H9 (cell line): ENCODE data around the gene YY1. TPM values are rescaled to one million over a fixed set of nuclear protein-coding genes. Genes with fewer than 3 reads are reported as not detected.
A peak's percentile ranks its signal among the peaks of the same experiment; 100 is the strongest.

Experiments
- DNase-seq: peaks from one replicate; pipeline ENCODE4 v3.0.0-alpha.2; 2017
- H2AFZ ChIP-seq: one replicate; pipeline ENCODE4 v1.6.1; 2013; ENCODE audit warnings: mild to moderate bottlenecking, low read length, control low read depth, moderate library complexity
- H2AK5ac ChIP-seq: 2 replicates; pipeline ENCODE4 v1.6.1; 2013; ENCODE audit warnings: low read length, control low read depth, mixed read lengths; ENCODE audit not compliant: insufficient read length
- H2BK120ac ChIP-seq: one replicate; pipeline ENCODE4 v1.6.1; 2013; ENCODE audit warnings: low read depth, mild to moderate bottlenecking, low read length, control low read depth, inconsistent platforms; ENCODE audit not compliant: poor library complexity, severe bottlenecking
- H2BK12ac ChIP-seq: 2 replicates; pipeline ENCODE4 v1.6.1; 2013; ENCODE audit warnings: low read length, control low read depth, mixed read lengths, low read depth; ENCODE audit not compliant: insufficient read length
- H2BK15ac ChIP-seq: 2 replicates; pipeline ENCODE4 v1.6.1; 2013; ENCODE audit warnings: low read depth, low read length, control low read depth
- H2BK20ac ChIP-seq: one replicate; pipeline ENCODE4 v1.6.1; 2013; ENCODE audit warnings: low read depth, mild to moderate bottlenecking, low read length, control low read depth, inconsistent platforms; ENCODE audit not compliant: poor library complexity, severe bottlenecking
- H2BK5ac ChIP-seq: 2 replicates; pipeline ENCODE4 v1.6.1; 2013; ENCODE audit warnings: low read length, control low read depth, mixed read lengths; ENCODE audit not compliant: insufficient read length
- H3K14ac ChIP-seq: 2 replicates; pipeline ENCODE4 v1.6.1; 2013; ENCODE audit warnings: low read length, control low read depth; ENCODE audit not compliant: insufficient read depth
- H3K18ac ChIP-seq: 2 replicates; pipeline ENCODE4 v1.6.1; 2013; ENCODE audit warnings: low read depth, mild to moderate bottlenecking, mixed read lengths, low read length, control low read depth; ENCODE audit not compliant: insufficient read length
- H3K23ac ChIP-seq: 2 replicates; pipeline ENCODE4 v1.6.1; 2013; ENCODE audit warnings: low read length, control low read depth, mixed read lengths, low read depth; ENCODE audit not compliant: insufficient read length
- H3K23me2 ChIP-seq: 2 replicates; pipeline ENCODE4 v1.6.1; 2013; ENCODE audit warnings: low read depth, mild to moderate bottlenecking, mixed read lengths, low read length, control low read depth; ENCODE audit not compliant: insufficient read length, poor library complexity, severe bottlenecking
- H3K27ac ChIP-seq: 2 replicates; pipeline ENCODE4 v1.5.1; 2013; ENCODE audit warnings: low read length, control low read depth, mixed read lengths, low read depth; ENCODE audit not compliant: insufficient read length
- H3K27me3 ChIP-seq: 2 replicates; pipeline ENCODE4 v1.6.1; 2013; ENCODE audit warnings: low read length, control low read depth, inconsistent platforms; ENCODE audit not compliant: insufficient read depth
- H3K4ac ChIP-seq: 2 replicates; pipeline ENCODE4 v1.6.1; 2013; ENCODE audit warnings: low read depth, mild to moderate bottlenecking, control low read depth, inconsistent platforms, low read length, moderate library complexity
- H3K4me1 ChIP-seq: 2 replicates; pipeline ENCODE4 v1.6.1; 2013; ENCODE audit warnings: low read length, control low read depth, inconsistent platforms; ENCODE audit not compliant: insufficient read depth
- H3K4me2 ChIP-seq: 2 replicates; pipeline ENCODE4 v1.6.1; 2013; ENCODE audit warnings: low read length, control low read depth, mixed read lengths; ENCODE audit not compliant: insufficient read length, insufficient read depth
- H3K56ac ChIP-seq: 2 replicates; pipeline ENCODE4 v1.6.1; 2013; ENCODE audit warnings: low read depth, mild to moderate bottlenecking, mixed read lengths, low read length, control low read depth; ENCODE audit not compliant: insufficient read length
- H3K79me1 ChIP-seq: 2 replicates; pipeline ENCODE4 v1.6.1; 2013; ENCODE audit warnings: low read depth, mild to moderate bottlenecking, moderate library complexity, low read length, control low read depth, inconsistent platforms; ENCODE audit not compliant: insufficient read depth, poor library complexity, severe bottlenecking
- H3K79me2 ChIP-seq: 2 replicates; pipeline ENCODE4 v1.6.1; 2013; ENCODE audit warnings: low read length, control low read depth, inconsistent platforms; ENCODE audit not compliant: insufficient read depth
- H3K9ac ChIP-seq: 2 replicates; pipeline ENCODE4 v1.6.1; 2013; ENCODE audit warnings: low read length, control low read depth, mixed read lengths; ENCODE audit not compliant: insufficient read length; ENCODE audit errors: extremely low read depth
- H3K9me3 ChIP-seq: one replicate; pipeline ENCODE4 v1.6.1; 2013; ENCODE audit warnings: low read depth, low read length, inconsistent platforms; ENCODE audit not compliant: control insufficient read depth
- H3T11ph ChIP-seq: one replicate; pipeline ENCODE4 v1.6.1; 2013; ENCODE audit warnings: mild to moderate bottlenecking, low read length, control low read depth, inconsistent platforms
- H4K20me1 ChIP-seq: one replicate; pipeline ENCODE4 v1.6.1; 2013; ENCODE audit not compliant: control insufficient read depth, insufficient read length, insufficient read depth
- H4K5ac ChIP-seq: 2 replicates; pipeline ENCODE4 v1.6.1; 2013; ENCODE audit warnings: low read depth, mild to moderate bottlenecking, mixed read lengths, low read length, control low read depth; ENCODE audit not compliant: insufficient read length
- H4K8ac ChIP-seq: replicated peaks from 2 replicates; pipeline ENCODE4 v1.6.1; 2013; ENCODE audit warnings: low read length, control low read depth, mixed read lengths, low read depth; ENCODE audit not compliant: insufficient read length
- H4K91ac ChIP-seq: 2 replicates; pipeline ENCODE4 v1.6.1; 2013; ENCODE audit warnings: low read depth, mild to moderate bottlenecking, moderate library complexity, mixed read lengths, low read length, control low read depth; ENCODE audit not compliant: insufficient read length
- H3K27ac Mint-ChIP-seq, 3 experiments: 2 replicates in 2 of 3; 3 replicates in 1 of 3; pipeline ENCODE4 v1.8.0; 2020 to 2021; ENCODE audit warnings: mixed read lengths in 3 of 3, mild to moderate bottlenecking in 1 of 3, moderate library complexity in 1 of 3
- H3K27me3 Mint-ChIP-seq: 2 replicates; pipeline ENCODE4 v1.8.0; 2021; ENCODE audit warnings: low read depth, mild to moderate bottlenecking, moderate library complexity, mixed read lengths
- H3K36me3 Mint-ChIP-seq, 3 experiments: 2 replicates in 2 of 3; 3 replicates in 1 of 3; pipeline ENCODE4 v1.8.0; 2020 to 2021; ENCODE audit warnings: low read depth in 3 of 3, mixed read lengths in 3 of 3; ENCODE audit not compliant: insufficient read depth in 1 of 3
- H3K4me1 Mint-ChIP-seq, 2 experiments: 2 replicates each; pipeline ENCODE4 v1.8.0; 2020; ENCODE audit warnings: mixed read lengths in 2 of 2
- H3K4me3 Mint-ChIP-seq, 2 experiments: 2 replicates in 1 of 2; 3 replicates in 1 of 2; pipeline ENCODE4 v1.8.0; 2020 to 2021; ENCODE audit warnings: mild to moderate bottlenecking in 2 of 2, mixed read lengths in 2 of 2, moderate library complexity in 1 of 2
- H3K9me3 Mint-ChIP-seq, 2 experiments: 2 replicates in 1 of 2; 3 replicates in 1 of 2; pipeline ENCODE4 v1.8.0; 2020; ENCODE audit warnings: mild to moderate bottlenecking in 2 of 2, mixed read lengths in 2 of 2, moderate library complexity in 1 of 2
- WGBS: extraction: QIAGEN DNeasy Blood & Tissue Kit; methylation state at CpG from one replicate; pipeline ENCODE4 v1.1.7; 2013; ENCODE audit warnings: missing lambda C conversion rate, low lambda C conversion rate, mixed read lengths; ENCODE audit not compliant: insufficient read length; ENCODE audit errors: extremely low coverage; 5-methylcytosine and 5-hydroxymethylcytosine counted together
- total RNA-seq: library from RNA; stranded (reverse); gene quantifications from 2 replicates; pipeline ENCODE4 v1.2.1, GENCODE V29; 2021
- TF ChIP-seq, protein P1 (sequence below): fragments of 200-600 bp; sonication (generic); conservative IDR thresholded peaks from 3 replicates; pipeline ENCODE4 v1.8.0; 2021; ENCODE audit warnings: antibody characterized with exemption, mild to moderate bottlenecking

The YY1 gene
- total RNA-seq, 1 experiment from 2014 or later = 103 TPM

DNA sequence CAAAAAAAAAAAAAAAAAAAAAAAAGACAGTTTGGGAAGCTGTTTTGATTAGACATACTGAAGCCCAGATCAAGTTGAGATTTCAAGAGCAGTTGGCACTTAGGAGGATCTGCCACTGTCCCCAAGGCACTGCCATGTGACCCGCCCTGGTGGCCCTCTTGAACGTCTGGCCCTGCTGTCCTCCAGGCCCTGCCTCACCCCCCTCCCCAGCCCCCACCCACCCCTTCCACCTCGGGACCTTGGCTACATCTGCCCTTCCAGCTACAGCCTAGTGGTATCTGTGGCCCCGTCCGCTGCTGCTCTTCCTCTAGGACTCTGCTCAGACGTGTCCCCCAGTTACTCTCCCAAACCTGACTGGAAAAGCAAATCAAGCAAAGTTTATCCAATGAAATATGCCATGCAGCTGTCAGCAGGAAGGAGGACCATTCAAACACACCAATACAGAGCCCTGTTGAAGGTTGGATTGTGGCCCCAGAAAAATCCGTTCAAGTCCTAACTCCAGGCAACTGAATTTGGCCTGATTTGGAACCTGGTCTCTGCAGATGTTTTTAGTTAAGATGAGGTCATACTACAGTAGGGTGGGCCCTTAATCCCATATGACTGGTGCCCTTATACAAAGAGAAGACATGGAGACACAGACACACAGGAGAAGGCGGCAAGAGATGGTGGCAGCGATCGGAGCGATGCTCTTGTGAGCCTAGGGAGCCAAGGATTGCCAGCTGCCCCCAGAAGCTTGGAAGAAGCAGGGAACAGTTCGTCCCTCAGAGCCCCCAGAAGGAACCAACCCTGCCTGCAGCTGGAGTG, 49.6 kb downstream of the YY1 start:
- Histone ChIP-seq H4K5ac (no peak overlapping the region), H3K27ac (no peak overlapping the region), H3K4me2 (no peak overlapping the region), H3K9ac (no peak overlapping the region), H4K91ac (no peak overlapping the region), H3K9me3 (no peaks in the 10 kb centered on the region), H3K79me1 (no peaks in the 10 kb centered on the region), H2BK15ac (no peak overlapping the region), H3K4ac (no peak overlapping the region), H3K18ac (no peak overlapping the region), H4K8ac (no peak overlapping the region), H2BK12ac (no peak overlapping the region), H2AK5ac (no peak overlapping the region), H2BK120ac (no peak overlapping the region), H2BK20ac (no peak overlapping the region), H3K14ac (no peak overlapping the region), H2BK5ac (no peak overlapping the region), H3K23me2 (no peaks in the 10 kb centered on the region), H2AFZ (no peak overlapping the region), H3K4me1 (no peaks in the 10 kb centered on the region; the same call in 1 of the 2 replicates), H3K79me2 (no peaks in the 10 kb centered on the region), H3K23ac (no peak overlapping the region), H3K56ac (no peak overlapping the region), H3T11ph (no peak overlapping the region), H3K27me3 (no peaks in the 10 kb centered on the region), H4K20me1 (no peaks in the 10 kb centered on the region)
- H3K4me1 Mint-ChIP-seq = peaks cover 23 to 32% of the 10 kb centered on the region in 2 experiments
- no peak overlapping the region for H3K4me3 Mint-ChIP-seq
- peak overlapping the region in 2 of 3 experiments; percentile 43 to 75; a peak in 4 of 7 replicates for H3K27ac Mint-ChIP-seq
- peaks cover 3 to 43% (median 37%) of the 10 kb centered on the region in 3 experiments; a peak in 6 of 7 replicates for H3K36me3 Mint-ChIP-seq
- no CpG with 5 or more reads among the region's 12 CpGs for WGBS
- H3K27me3 Mint-ChIP-seq = no peaks in the 10 kb centered on the region
- DNase-seq = no peak
- no peaks in the 10 kb centered on the region for H3K9me3 Mint-ChIP-seq
- TF ChIP-seq, protein P1, sequence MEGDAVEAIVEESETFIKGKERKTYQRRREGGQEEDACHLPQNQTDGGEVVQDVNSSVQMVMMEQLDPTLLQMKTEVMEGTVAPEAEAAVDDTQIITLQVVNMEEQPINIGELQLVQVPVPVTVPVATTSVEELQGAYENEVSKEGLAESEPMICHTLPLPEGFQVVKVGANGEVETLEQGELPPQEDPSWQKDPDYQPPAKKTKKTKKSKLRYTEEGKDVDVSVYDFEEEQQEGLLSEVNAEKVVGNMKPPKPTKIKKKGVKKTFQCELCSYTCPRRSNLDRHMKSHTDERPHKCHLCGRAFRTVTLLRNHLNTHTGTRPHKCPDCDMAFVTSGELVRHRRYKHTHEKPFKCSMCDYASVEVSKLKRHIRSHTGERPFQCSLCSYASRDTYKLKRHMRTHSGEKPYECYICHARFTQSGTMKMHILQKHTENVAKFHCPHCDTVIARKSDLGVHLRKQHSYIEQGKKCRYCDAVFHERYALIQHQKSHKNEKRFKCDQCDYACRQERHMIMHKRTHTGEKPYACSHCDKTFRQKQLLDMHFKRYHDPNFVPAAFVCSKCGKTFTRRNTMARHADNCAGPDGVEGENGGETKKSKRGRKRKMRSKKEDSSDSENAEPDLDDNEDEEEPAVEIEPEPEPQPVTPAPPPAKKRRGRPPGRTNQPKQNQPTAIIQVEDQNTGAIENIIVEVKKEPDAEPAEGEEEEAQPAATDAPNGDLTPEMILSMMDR = no peak
